ENCODE measurements around the gene MTRF1L. TPM values are rescaled to one million over a fixed set of nuclear protein-coding genes. Genes with fewer than 3 reads are reported as not detected.

MTRF1L gene
- total and polyA plus RNA-seq, 2 of the 13 experiments (the other 11 are each of a cell fraction or from before 2014, with no cell fraction given) = 17.6 to 28.7 TPM

DNA sequence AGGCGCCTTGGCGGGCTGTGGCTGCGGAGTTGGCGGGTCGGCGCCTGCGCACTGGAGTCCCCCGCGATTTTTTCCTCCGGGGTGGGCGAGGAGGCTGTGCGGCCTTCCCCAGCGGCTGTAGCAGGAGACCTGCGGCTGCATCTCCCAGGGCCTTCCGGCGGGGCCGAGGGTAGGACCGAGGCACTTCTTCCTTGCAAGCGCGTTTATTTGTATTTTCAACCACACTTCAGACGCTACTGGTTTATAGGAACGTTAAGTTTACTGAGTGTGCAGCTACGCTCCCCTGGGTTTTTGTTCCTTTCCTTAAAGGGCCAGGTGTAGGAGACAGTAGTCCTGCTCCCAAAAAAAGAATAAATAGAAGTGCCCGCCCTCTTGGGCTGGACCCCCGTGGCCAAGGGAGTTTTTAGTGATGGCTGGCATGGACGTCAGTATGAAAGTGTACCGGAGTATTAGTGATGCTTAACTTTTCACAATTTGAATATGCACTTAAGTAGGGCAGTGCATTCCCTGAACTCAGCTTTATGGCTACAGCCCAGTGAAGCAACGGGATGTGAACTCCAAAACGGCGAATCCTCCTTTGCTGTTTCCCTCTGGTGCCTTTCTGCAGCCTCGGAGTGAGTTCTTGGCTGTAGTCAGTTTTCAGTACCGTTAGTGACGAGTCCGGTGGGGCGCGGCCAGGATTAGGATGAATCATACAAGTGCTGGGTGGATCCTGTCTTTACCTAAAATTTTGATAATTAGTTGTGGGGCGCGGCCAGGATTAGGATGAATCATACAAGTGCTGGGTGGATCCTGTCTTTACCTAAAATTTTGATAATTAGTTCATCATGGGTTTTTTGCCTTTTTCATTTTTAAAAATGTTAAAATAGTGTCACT is 18.6 kb downstream of the MTRF1L start (continued):
- TF ChIP-seq ZNF687 (CRISPR knock-in tag; IDR thresholded peaks at IDR 0.05) (peak; percentile 78), ZNF788 (CRISPR knock-in tag; IDR thresholded peaks at IDR 0.05; ENCODE audit: borderline replicate concordance) (no peak), IKZF1 (IDR thresholded peaks at IDR 0.05) (no peak), RXRA (CRISPR knock-in tag; IDR thresholded peaks at IDR 0.05) (no peak), CCAR2 (optimal IDR thresholded peaks at IDR 0.05; ENCODE audit: low read depth, low read length) (no peak), ZKSCAN5 (CRISPR knock-in tag; IDR thresholded peaks at IDR 0.05) (no peak), SNAI1 (CRISPR knock-in tag; IDR thresholded peaks at IDR 0.05; ENCODE audit: borderline replicate concordance) (peak; percentile 86; the same call in 1 of the 2 replicates), POLR2AphosphoS5 (IDR thresholded peaks at IDR 0.05; ENCODE audit: low read depth, low read length) (peak; percentile 50), ZNF576 (CRISPR knock-in tag; IDR thresholded peaks at IDR 0.05) (0 out of 2 replicates have a peak, but pooled peaks have one; percentile 56), ZSCAN9 (CRISPR knock-in tag; IDR thresholded peaks at IDR 0.05; ENCODE audit: borderline replicate concordance) (peak; percentile 3; the same call in 1 of the 2 replicates), ETV5 (CRISPR knock-in tag; IDR thresholded peaks at IDR 0.05; ENCODE audit: borderline replicate concordance) (no peak; the same call in 1 of the 2 replicates), ZNF670 (CRISPR knock-in tag; IDR thresholded peaks at IDR 0.05; ENCODE audit: borderline replicate concordance) (no peak), KAT8 (CRISPR knock-in tag; IDR thresholded peaks at IDR 0.05) (peak; percentile 82; the same call in 1 of the 2 replicates), ZNF776 (CRISPR knock-in tag; IDR thresholded peaks at IDR 0.05) (peak; percentile 57; the same call in 1 of the 2 replicates), YEATS4 (CRISPR knock-in tag; IDR thresholded peaks at IDR 0.05; ENCODE audit: borderline replicate concordance) (peak; percentile 58), ZNF296 (CRISPR knock-in tag; conservative IDR thresholded peaks at IDR 0.05) (no peak), REST (IDR thresholded peaks at IDR 0.05; ENCODE audit: borderline replicate concordance in 1 of 2, low read depth in 1 of 2, low read length in 2 of 2) (peak in 1 of 2 experiments; percentile 25; a peak in 2 of 4 replicates)
- TF ChIP-seq, protein P1, sequence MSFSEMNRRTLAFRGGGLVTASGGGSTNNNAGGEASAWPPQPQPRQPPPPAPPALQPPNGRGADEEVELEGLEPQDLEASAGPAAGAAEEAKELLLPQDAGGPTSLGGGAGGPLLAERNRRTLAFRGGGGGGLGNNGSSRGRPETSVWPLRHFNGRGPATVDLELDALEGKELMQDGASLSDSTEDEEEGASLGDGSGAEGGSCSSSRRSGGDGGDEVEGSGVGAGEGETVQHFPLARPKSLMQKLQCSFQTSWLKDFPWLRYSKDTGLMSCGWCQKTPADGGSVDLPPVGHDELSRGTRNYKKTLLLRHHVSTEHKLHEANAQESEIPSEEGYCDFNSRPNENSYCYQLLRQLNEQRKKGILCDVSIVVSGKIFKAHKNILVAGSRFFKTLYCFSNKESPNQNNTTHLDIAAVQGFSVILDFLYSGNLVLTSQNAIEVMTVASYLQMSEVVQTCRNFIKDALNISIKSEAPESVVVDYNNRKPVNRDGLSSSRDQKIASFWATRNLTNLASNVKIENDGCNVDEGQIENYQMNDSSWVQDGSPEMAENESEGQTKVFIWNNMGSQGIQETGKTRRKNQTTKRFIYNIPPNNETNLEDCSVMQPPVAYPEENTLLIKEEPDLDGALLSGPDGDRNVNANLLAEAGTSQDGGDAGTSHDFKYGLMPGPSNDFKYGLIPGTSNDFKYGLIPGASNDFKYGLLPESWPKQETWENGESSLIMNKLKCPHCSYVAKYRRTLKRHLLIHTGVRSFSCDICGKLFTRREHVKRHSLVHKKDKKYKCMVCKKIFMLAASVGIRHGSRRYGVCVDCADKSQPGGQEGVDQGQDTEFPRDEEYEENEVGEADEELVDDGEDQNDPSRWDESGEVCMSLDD (CRISPR knock-in tag; IDR thresholded peaks at IDR 0.05; ENCODE audit: borderline replicate concordance) = peak; percentile 52; the same call in 1 of the 2 replicates

Measured in HepG2 (cell line).